Measurements from ENCODE around the gene SMC4. TPM values are rescaled to one million over a fixed set of nuclear protein-coding genes. Genes with fewer than 3 reads are reported as not detected.
"Not testable (repeated sequence)": the region's sequence is repeated elsewhere in the genome, so short reads cannot be mapped to it uniquely, and the experiment has no call there.

The SMC4 gene
- total RNA-seq, 1 experiment from 2014 or later, result 144 TPM

GRCh38 chr3:160451602-160452001 is 52.2 kb downstream of the SMC4 start:
- CTCF ChIA-PET, result interaction anchor here (1.7 kb wide), 1 partner anchor 34 kb away, joined by 7 read pairs; no protein-coding TSS in a partner anchor

GRCh38 chr3:160452251-160452650 is 52.8 kb downstream of the SMC4 start:
- POLR2A ChIA-PET; H3K4me3 Mint-ChIP-seq; DNase-seq (ENCODE audit: low spot score); H3K27me3 Mint-ChIP-seq (ENCODE audit: low read depth); H3K9me3 Mint-ChIP-seq; ATAC-seq; H3K27ac Mint-ChIP-seq: not testable (repeated sequence)
- Mint-ChIP-seq H3K4me1 (peaks cover 18% of the 10 kb centered on the region), H3K36me3 (peaks cover 11% of the 10 kb centered on the region)
- CTCF ChIA-PET, result interaction anchor here (1.7 kb wide), 1 partner anchor 33 kb away, joined by 7 read pairs; no protein-coding TSS in a partner anchor

More at GRCh38 chr3:160451602-160452001, 52.2 kb downstream of the SMC4 start:
- ATAC-seq, result no peak
- no peak for TF ChIP-seq ZNF232 (CRISPR knock-in tag; IDR thresholded peaks at IDR 0.05)
- no peak for TF ChIP-seq CREM (CRISPR knock-in tag; IDR thresholded peaks at IDR 0.05)
- no peak for TF ChIP-seq CDX4 (CRISPR knock-in tag; IDR thresholded peaks at IDR 0.05; ENCODE audit: borderline replicate concordance)
- no peak for TF ChIP-seq SP1 (CRISPR knock-in tag; conservative IDR thresholded peaks at IDR 0.05)
- POLR2A ChIA-PET, result interaction anchor here (0.6 to 1.4 kb wide), 2 partner anchors 50 to 612 kb away, joined by 3 read pairs; partner anchors contain the start of gene SCHIP1
- H3K4me3 Mint-ChIP-seq, result no peak overlapping the region
- no peaks in the 10 kb centered on the region for H3K9me3 Mint-ChIP-seq
- H3K27ac Mint-ChIP-seq, result no peak overlapping the region
- peaks cover 2% of the 10 kb centered on the region; the same call in 1 of the 2 replicates for H3K27me3 Mint-ChIP-seq (ENCODE audit: low read depth)
- no peak for DNase-seq (ENCODE audit: low spot score)
- peaks cover 14% of the 10 kb centered on the region for H3K36me3 Mint-ChIP-seq
- peaks cover 23% of the 10 kb centered on the region for H3K4me1 Mint-ChIP-seq

GRCh38 chr3:160454995-160455394 is 55.5 kb downstream of the SMC4 start:
- Mint-ChIP-seq H3K27me3 (ENCODE audit: low read depth) (peaks cover 18% of the 10 kb centered on the region), H3K4me1 (peaks cover 8% of the 10 kb centered on the region), H3K36me3 (no peaks in the 10 kb centered on the region), H3K4me3 (no peak overlapping the region), H3K9me3 (peaks cover 6% of the 10 kb centered on the region), H3K27ac (no peak overlapping the region)
- ChIA-PET POLR2A (no interaction called here), CTCF (no interaction called here)
- DNase-seq (ENCODE audit: low spot score), result no peak
- TF ChIP-seq NFATC4 (CRISPR knock-in tag; IDR thresholded peaks at IDR 0.05) (no peak), MXD4 (CRISPR knock-in tag; IDR thresholded peaks at IDR 0.05; ENCODE audit: borderline replicate concordance) (no peak), ETV6 (CRISPR knock-in tag; IDR thresholded peaks at IDR 0.05) (no peak), RORB (CRISPR knock-in tag; IDR thresholded peaks at IDR 0.05) (no peak), SOX15 (CRISPR knock-in tag; IDR thresholded peaks at IDR 0.05) (no peak), HMGXB4 (CRISPR knock-in tag; IDR thresholded peaks at IDR 0.05) (no peak), ZSCAN18 (CRISPR knock-in tag; IDR thresholded peaks at IDR 0.05) (no peak), IRF1 (CRISPR knock-in tag; IDR thresholded peaks at IDR 0.05) (no peak), FOXK1 (CRISPR knock-in tag; IDR thresholded peaks at IDR 0.05) (no peak), MLX (CRISPR knock-in tag; IDR thresholded peaks at IDR 0.05) (no peak), ZMAT4 (CRISPR knock-in tag; IDR thresholded peaks at IDR 0.05) (no peak), GABPB1 (CRISPR knock-in tag; IDR thresholded peaks at IDR 0.05) (no peak), E2F4 (CRISPR knock-in tag; IDR thresholded peaks at IDR 0.05; ENCODE audit: borderline replicate concordance, low read depth) (no peak), ZBTB43 (CRISPR knock-in tag; IDR thresholded peaks at IDR 0.05) (no peak), ZNF232 (CRISPR knock-in tag; IDR thresholded peaks at IDR 0.05) (no peak), FOXP1 (CRISPR knock-in tag; IDR thresholded peaks at IDR 0.05; ENCODE audit: borderline replicate concordance) (no peak), NR1H2 (CRISPR knock-in tag; IDR thresholded peaks at IDR 0.05) (no peak), ZNF671 (CRISPR knock-in tag; IDR thresholded peaks at IDR 0.05) (no peak), ATF2 (CRISPR knock-in tag; IDR thresholded peaks at IDR 0.05; ENCODE audit: borderline replicate concordance, low read depth) (no peak)
- ATAC-seq, result no peak
